Thyroid gland (tissue), 4 donors: ENCODE measurements around the gene SHROOM3.

Experiments
- CTCF ChIP-seq, 6 experiments: fragments of 200-600 bp in 3 of 6; fragments of 450-650 bp in 3 of 6; sonication (generic) in 3 of 6; IDR thresholded peaks; one replicate each; pipeline ENCODE4 v1.5.1; 2016 to 2019; ENCODE audit warnings: antibody characterized with exemption in 6 of 6, mild to moderate bottlenecking in 2 of 6, inconsistent platforms in 1 of 6, moderate library complexity in 1 of 6
- POLR2A ChIP-seq, 2 donors: fragments of 450-650 bp; IDR thresholded peaks; one replicate each; pipeline ENCODE4 v1.6.1; 2017; ENCODE audit warnings: antibody characterized with exemption in 2 of 2, mild to moderate bottlenecking in 2 of 2, moderate library complexity in 1 of 2

DNA sequence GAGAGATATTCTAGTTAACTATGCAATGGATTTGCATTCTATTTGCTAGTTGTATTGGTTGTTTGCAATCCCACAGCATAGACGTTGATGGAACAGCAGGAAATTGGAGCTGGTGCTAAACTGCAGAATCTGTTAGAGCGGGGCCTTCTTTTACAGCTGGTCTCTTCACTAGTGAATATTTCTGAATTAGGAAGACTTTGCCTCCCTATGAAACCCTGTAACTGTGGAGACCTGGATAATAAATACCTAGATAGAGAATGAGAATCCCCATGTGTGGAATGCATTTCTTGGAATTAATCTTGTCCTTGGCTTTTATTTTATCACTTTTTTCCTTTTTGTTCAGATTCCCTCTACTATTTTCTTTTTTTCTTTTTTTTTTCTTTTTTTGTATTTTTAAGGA is 109.7 kb downstream of the SHROOM3 start:
- TF ChIP-seq CTCF (IDR thresholded peaks at IDR 0.05) (no peak), POLR2A (IDR thresholded peaks at IDR 0.05) (no peak)
